Parathyroid adenoma (tissue), 2 donors: ENCODE measurements around the gene PHLDB1.

Experiments
- H2AFZ ChIP-seq: fragments of 300-600 bp; sonication (generic); one replicate; pipeline ENCODE4 v1.7.0; 2017; ENCODE audit warnings: antibody characterized with exemption, mild to moderate bottlenecking
- H3K27ac ChIP-seq: fragments of 300-600 bp; sonication (generic); one replicate; pipeline ENCODE4 v1.7.0; 2017
- H3K27me3 ChIP-seq: fragments of 300-600 bp; sonication (generic); one replicate; pipeline ENCODE4 v1.7.0; 2017; ENCODE audit warnings: low read length; ENCODE audit not compliant: control insufficient read depth, insufficient read depth
- H3K36me3 ChIP-seq: fragments of 300-600 bp; sonication (generic); one replicate; pipeline ENCODE4 v1.7.0; 2017; ENCODE audit warnings: low read length; ENCODE audit not compliant: control insufficient read depth, insufficient read depth
- H3K4me1 ChIP-seq: fragments of 300-600 bp; sonication (generic); one replicate; pipeline ENCODE4 v1.7.0; 2017; ENCODE audit warnings: control low read depth
- H3K4me2 ChIP-seq: fragments of 300-600 bp; sonication (generic); one replicate; pipeline ENCODE4 v1.7.0; 2017; ENCODE audit warnings: low read length
- H3K4me3 ChIP-seq: fragments of 300-600 bp; sonication (generic); one replicate; pipeline ENCODE4 v1.7.0; 2017; ENCODE audit warnings: low read depth, low read length
- H3K79me2 ChIP-seq: fragments of 300-600 bp; sonication (generic); one replicate; pipeline ENCODE4 v1.7.0; 2017; ENCODE audit warnings: control low read depth
- H3K9ac ChIP-seq: fragments of 300-600 bp; sonication (generic); one replicate; pipeline ENCODE4 v1.7.0; 2017; ENCODE audit warnings: mild to moderate bottlenecking
- H3K9me3 ChIP-seq: fragments of 300-600 bp; sonication (generic); one replicate; pipeline ENCODE4 v1.7.0; 2017; ENCODE audit warnings: low read length; ENCODE audit not compliant: control insufficient read depth
- TF ChIP-seq, protein P1 (sequence below): fragments of 300-600 bp; sonication (generic); IDR thresholded peaks from one replicate; pipeline ENCODE4 v1.7.0; 2017; ENCODE audit warnings: antibody characterized with exemption, mild to moderate bottlenecking
- donor health status: primary hyperparathyroidism.

Gene PHLDB1

GRCh38 chr11:118605116-118605867, 2.1 kb upstream of the PHLDB1 start:
- H3K4me2 ChIP-seq, result no peak overlapping the region
- H2AFZ ChIP-seq, result no peak overlapping the region
- no peaks in the 10 kb centered on the region for H3K9me3 ChIP-seq
- H3K27ac ChIP-seq, result no peak overlapping the region
- H3K4me1 ChIP-seq, result no peaks in the 10 kb centered on the region
- TF ChIP-seq, protein P1, sequence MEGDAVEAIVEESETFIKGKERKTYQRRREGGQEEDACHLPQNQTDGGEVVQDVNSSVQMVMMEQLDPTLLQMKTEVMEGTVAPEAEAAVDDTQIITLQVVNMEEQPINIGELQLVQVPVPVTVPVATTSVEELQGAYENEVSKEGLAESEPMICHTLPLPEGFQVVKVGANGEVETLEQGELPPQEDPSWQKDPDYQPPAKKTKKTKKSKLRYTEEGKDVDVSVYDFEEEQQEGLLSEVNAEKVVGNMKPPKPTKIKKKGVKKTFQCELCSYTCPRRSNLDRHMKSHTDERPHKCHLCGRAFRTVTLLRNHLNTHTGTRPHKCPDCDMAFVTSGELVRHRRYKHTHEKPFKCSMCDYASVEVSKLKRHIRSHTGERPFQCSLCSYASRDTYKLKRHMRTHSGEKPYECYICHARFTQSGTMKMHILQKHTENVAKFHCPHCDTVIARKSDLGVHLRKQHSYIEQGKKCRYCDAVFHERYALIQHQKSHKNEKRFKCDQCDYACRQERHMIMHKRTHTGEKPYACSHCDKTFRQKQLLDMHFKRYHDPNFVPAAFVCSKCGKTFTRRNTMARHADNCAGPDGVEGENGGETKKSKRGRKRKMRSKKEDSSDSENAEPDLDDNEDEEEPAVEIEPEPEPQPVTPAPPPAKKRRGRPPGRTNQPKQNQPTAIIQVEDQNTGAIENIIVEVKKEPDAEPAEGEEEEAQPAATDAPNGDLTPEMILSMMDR, result no peak
- H3K4me3 ChIP-seq, result no peak overlapping the region
- no peaks in the 10 kb centered on the region for H3K27me3 ChIP-seq
- no peaks in the 10 kb centered on the region for H3K36me3 ChIP-seq
- H3K79me2 ChIP-seq, result no peaks in the 10 kb centered on the region
- no peak overlapping the region for H3K9ac ChIP-seq

GRCh38 chr11:118606157-118606843, 1.1 kb upstream of the PHLDB1 start:
- Histone ChIP-seq H3K9ac (no peak overlapping the region), H3K9me3 (no peaks in the 10 kb centered on the region), H3K4me1 (no peaks in the 10 kb centered on the region), H2AFZ (no peak overlapping the region), H3K27ac (no peak overlapping the region), H3K27me3 (no peaks in the 10 kb centered on the region), H3K36me3 (no peaks in the 10 kb centered on the region), H3K4me3 (no peak overlapping the region), H3K79me2 (no peaks in the 10 kb centered on the region), H3K4me2 (no peak overlapping the region)
- TF ChIP-seq, protein P1, result no peak

DNA sequence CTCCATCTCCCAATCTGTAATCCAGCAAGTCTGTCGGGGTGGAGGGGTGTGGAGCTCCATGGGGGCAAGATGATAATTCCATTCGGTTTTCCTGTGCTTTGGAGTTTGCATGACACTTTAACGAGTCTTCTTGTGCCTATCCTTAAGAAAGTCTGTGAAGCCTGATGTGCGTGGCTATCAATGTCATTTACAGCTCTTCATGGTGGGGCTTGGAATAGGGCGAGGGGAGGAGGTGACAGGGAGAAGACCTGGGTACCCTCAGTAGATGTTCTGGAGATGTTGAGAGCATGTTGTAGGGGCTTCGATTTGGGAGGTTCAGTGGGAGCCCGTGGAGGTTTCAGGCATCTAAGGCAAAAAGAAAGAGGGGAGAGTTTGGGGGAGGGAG, 579 bp upstream of the PHLDB1 start:
- Histone ChIP-seq H3K27me3 (no peaks in the 10 kb centered on the region), H3K4me3 (no peak overlapping the region), H3K9ac (no peak overlapping the region), H3K36me3 (no peaks in the 10 kb centered on the region), H3K27ac (no peak overlapping the region), H3K4me2 (no peak overlapping the region), H3K79me2 (no peaks in the 10 kb centered on the region), H3K4me1 (no peaks in the 10 kb centered on the region), H3K9me3 (no peaks in the 10 kb centered on the region), H2AFZ (no peak overlapping the region)
- TF ChIP-seq, protein P1, result no peak

DNA sequence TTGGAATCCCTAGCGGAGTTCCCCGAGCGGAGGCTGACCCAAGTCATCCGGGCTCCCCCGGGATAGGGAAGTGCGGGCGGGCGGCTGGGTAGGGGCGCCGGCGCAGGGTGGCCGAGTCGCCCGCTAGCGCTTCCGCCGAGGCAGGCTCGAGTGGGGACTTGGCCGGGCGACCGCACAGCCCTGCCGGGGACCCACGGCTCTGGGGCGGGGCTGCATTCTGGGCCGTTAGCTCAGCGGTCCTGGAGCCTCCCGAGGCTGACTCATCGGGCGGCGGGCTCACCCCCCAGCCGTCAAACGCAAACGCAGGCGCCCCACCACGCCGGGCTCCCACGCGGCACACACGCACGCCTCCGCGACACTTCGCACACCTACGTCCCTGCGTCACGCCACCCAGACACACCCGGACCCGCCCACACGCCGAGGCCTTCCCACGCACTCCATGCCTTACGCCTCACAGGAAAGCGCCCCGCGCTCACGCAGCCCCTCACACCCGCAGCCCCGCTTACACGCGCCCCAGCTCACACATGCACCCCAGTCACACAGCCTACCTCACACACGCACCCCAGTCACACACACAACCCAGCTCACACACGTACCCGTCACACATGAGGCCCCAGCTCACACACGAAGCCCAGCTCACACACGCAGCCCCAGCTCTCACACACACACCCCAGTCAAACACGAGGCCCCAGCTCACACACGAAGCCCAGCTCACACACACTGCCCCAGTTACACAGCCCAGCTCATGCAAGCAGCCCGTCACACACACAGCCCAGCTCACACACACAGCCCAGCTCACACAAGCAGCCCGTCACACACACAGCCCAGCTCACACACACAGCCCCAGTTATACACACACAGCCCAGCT, 1.2 kb downstream of the PHLDB1 start:
- H3K27me3 ChIP-seq, result no peaks in the 10 kb centered on the region
- TF ChIP-seq, protein P1, result no peak

More for the DNA sequence above, 1.2 kb downstream of the PHLDB1 start:
- peak overlapping the region; percentile 54 for H3K4me2 ChIP-seq
- peak overlapping the region; percentile 46 for H3K4me3 ChIP-seq
- no peaks in the 10 kb centered on the region for H3K36me3 ChIP-seq
- H3K9ac ChIP-seq, result no peak overlapping the region
- no peaks in the 10 kb centered on the region for H3K4me1 ChIP-seq
- peak overlapping the region; percentile 57 for H3K27ac ChIP-seq
- no peaks in the 10 kb centered on the region for H3K9me3 ChIP-seq
- H2AFZ ChIP-seq, result peak overlapping the region; percentile 75
- H3K79me2 ChIP-seq, result no peaks in the 10 kb centered on the region
